ENCODE results near the gene NKX2-4.

GRCh38 chr20:21391972-21392352 lies 5.4 kb downstream of the NKX2-4 start:
- TF ChIP-seq POLR2A (IDR thresholded peaks at IDR 0.05; ENCODE audit: low read depth) (no peak), CTCF (IDR thresholded peaks at IDR 0.05) (no peak), EP300 (IDR thresholded peaks at IDR 0.05) (no peak), POLR2AphosphoS5 (IDR thresholded peaks at IDR 0.05) (no peak)

Measured in esophagus muscularis mucosa (tissue), 4 donors.